Keratinocyte (primary cell): ENCODE results near the gene LNPEP. TPM values are rescaled to one million over a fixed set of nuclear protein-coding genes. Genes with fewer than 3 reads are reported as not detected.
A peak's percentile ranks its signal among the peaks of the same experiment; 100 is the strongest.

Source experiments
- DNase-seq: peaks from one replicate; pipeline ENCODE4 v3.0.0-alpha.2; 2011; ENCODE audit warnings: low read depth, missing footprints, low spot score
- FAIRE-seq: peaks from 2 replicates; lab custom pipeline; 2011; peaks lifted over from hg19 to GRCh38; lab: Jason Lieb, UNC
- H2AFZ ChIP-seq: 2 replicates; pipeline ENCODE4 v1.6.0; 2012; ENCODE audit warnings: low read length, control low read depth, inconsistent platforms; ENCODE audit not compliant: control insufficient read depth
- H3K27ac ChIP-seq: 2 replicates; pipeline ENCODE4 v1.5.1; 2011; ENCODE audit warnings: low read length; ENCODE audit not compliant: control insufficient read depth, insufficient read depth
- H3K27me3 ChIP-seq: 3 replicates; pipeline ENCODE4 v1.6.0; 2011; ENCODE audit warnings: low read length; ENCODE audit not compliant: control insufficient read depth, insufficient read depth; ENCODE audit errors: extremely low read depth
- H3K36me3 ChIP-seq, 2 experiments: 2 replicates in 1 of 2; 3 replicates in 1 of 2; pipeline ENCODE4 v1.5.1; 2011; ENCODE audit warnings: low read length in 2 of 2, mild to moderate bottlenecking in 1 of 2; ENCODE audit not compliant: control insufficient read depth in 2 of 2, insufficient read depth in 2 of 2; ENCODE audit errors: extremely low read depth in 1 of 2
- H3K4me1 ChIP-seq: 3 replicates; pipeline ENCODE4 v1.5.1; 2011; ENCODE audit warnings: low read length; ENCODE audit not compliant: control insufficient read depth, insufficient read depth; ENCODE audit errors: extremely low read depth
- H3K4me2 ChIP-seq: 3 replicates; pipeline ENCODE4 v1.6.0; 2011; ENCODE audit warnings: low read depth, low read length; ENCODE audit not compliant: control insufficient read depth, insufficient read depth; ENCODE audit errors: extremely low read depth
- H3K4me3 ChIP-seq, 3 experiments: fragments of 200-600 bp in 1 of 3; sonication (generic) in 1 of 3; 2 replicates in 2 of 3; 3 replicates in 1 of 3; pipeline ENCODE4 v1.5.1; 2011 to 2016; ENCODE audit warnings: low read length in 3 of 3, mild to moderate bottlenecking in 3 of 3, control low read depth in 2 of 3, inconsistent platforms in 1 of 3, low read depth in 1 of 3, mixed read lengths in 1 of 3, mixed run types in 1 of 3, moderate library complexity in 1 of 3; ENCODE audit not compliant: control insufficient read depth in 2 of 3, insufficient read depth in 2 of 3; ENCODE audit errors: extremely low read depth in 1 of 3
- H3K79me2 ChIP-seq: 2 replicates; pipeline ENCODE4 v1.6.0; 2012; ENCODE audit warnings: low read length; ENCODE audit not compliant: control insufficient read depth, insufficient read depth
- H3K9ac ChIP-seq: 3 replicates; pipeline ENCODE4 v1.6.0; 2011; ENCODE audit warnings: low read length; ENCODE audit not compliant: control insufficient read depth, insufficient read depth; ENCODE audit errors: extremely low read depth
- H3K9me1 ChIP-seq: 3 replicates; pipeline ENCODE4 v1.6.0; 2011; ENCODE audit warnings: low read length; ENCODE audit not compliant: control insufficient read depth, insufficient read depth; ENCODE audit errors: extremely low read depth
- H3K9me3 ChIP-seq: 2 replicates; pipeline ENCODE4 v1.5.1; 2012; ENCODE audit warnings: low read depth, low read length; ENCODE audit not compliant: control insufficient read depth
- H4K20me1 ChIP-seq: 3 replicates; pipeline ENCODE4 v1.6.0; 2011; ENCODE audit warnings: low read length; ENCODE audit not compliant: control insufficient read depth, insufficient read depth; ENCODE audit errors: extremely low read depth
- CTCF ChIP-seq, 3 experiments: IDR thresholded peaks in 1 of 3; conservative IDR thresholded peaks in 1 of 3; optimal IDR thresholded peaks in 1 of 3; 2 replicates in 2 of 3; 3 replicates in 1 of 3; pipeline versions ENCODE3 to v1.5.1; 2011; ENCODE audit warnings: low read length in 3 of 3, mild to moderate bottlenecking in 3 of 3, moderate library complexity in 2 of 3, control low read depth in 1 of 3, inconsistent platforms in 1 of 3; ENCODE audit not compliant: insufficient read depth in 2 of 3; ENCODE audit errors: extremely low read depth in 1 of 3
- EZH2 ChIP-seq: IDR thresholded peaks from one replicate; pipeline ENCODE4 v1.6.1; 2012; ENCODE audit warnings: inconsistent platforms, mild to moderate bottlenecking, low read length, moderate library complexity
- dilution Hi-C: fragments of 300-500 bp; cut with MboI; formaldehyde crosslinking; loops from one replicate; pipeline ENCODE4 v1.7.0; 2020; ENCODE audit warnings: low sequenced_read_pairs; ENCODE audit not compliant: extremely low pct_ligation_motif_present
- polyA minus RNA-seq, 3 experiments: library from RNA; depleted of rRNA, polyadenylated mRNA; stranded (reverse); fragments of >200 nt; gene quantifications; 1 replicate in 1 of 3; 2 replicates in 1 of 3; 3 replicates in 1 of 3; pipeline ENCODE4 v1.2.3, GENCODE V29; 2011
- polyA plus RNA-seq, 5 experiments: library from polyadenylated mRNA; depleted of rRNA in 3 of 5; stranded (reverse) in 3 of 5; stranded (forward) in 1 of 5; unstranded in 1 of 5; fragments of >200 nt; gene quantifications; 1 replicate in 1 of 5; 2 replicates in 3 of 5; 3 replicates in 1 of 5; pipeline versions ENCODE4 v1.2.1 to v1.2.3, GENCODE V29; 2011 to 2012; ENCODE audit warnings: missing spikeins in 2 of 5, low read depth in 1 of 5, low replicate concordance in 1 of 5

The LNPEP gene
- polyA plus RNA-seq (20.1 to 26.6 TPM (median 24.6 TPM) in 3 replicates), polyA minus RNA-seq (22.2 to 114 TPM (median 78.7 TPM) in 3 replicates)
- 6.1 TPM for polyA plus RNA-seq (2011; ENCODE audit: low read depth)
- polyA plus RNA-seq (2011; cell fraction: cytosol; rRNA removed): 3.3 and 7.1 TPM in 2 replicates
- polyA plus RNA-seq (2011; cell fraction: nucleus; rRNA removed): 38.0 and 53.6 TPM in 2 replicates
- polyA plus RNA-seq (2012; ENCODE audit: low replicate concordance): 10.2 and 13.9 TPM in 2 replicates
- polyA minus RNA-seq (2011; cell fraction: cytosol; rRNA and poly(A)+ RNA removed): 20.1 TPM
- polyA minus RNA-seq (2011; cell fraction: nucleus; rRNA and poly(A)+ RNA removed): 107 and 229 TPM in 2 replicates

GRCh38 chr5:96935559-96936430 lies at the start of gene LNPEP:
Gene LNPEP, plus strand, starts transcription at chr5:96936080. Its CDS starts 76 bp downstream, at chr5:96936156.
- Histone ChIP-seq H4K20me1 (no peaks in the 10 kb centered on the region), H3K9ac (peak within 1 kb of the TSS; percentile 92), H3K27ac (peak within 1 kb of the TSS; percentile 88), H3K27me3 (no peaks in the 10 kb centered on the region), H3K36me3 (no peaks in the 10 kb centered on the region), H3K9me1 (no peaks in the 10 kb centered on the region), H3K9me3 (no peaks in the 10 kb centered on the region), H3K4me3 (peak within 1 kb of the TSS; percentile 84 to 97 (median 94)), H2AFZ (peak within 1 kb of the TSS; percentile 98), H3K79me2 (peaks cover 45% of the 10 kb centered on the region), H3K4me1 (peaks cover 38% of the 10 kb centered on the region), H3K4me2 (peak within 1 kb of the TSS; percentile 99)
- DNase-seq (peak; percentile 62), FAIRE-seq (peak; percentile 13)
- dilution Hi-C loops: no loop called here
- TF ChIP-seq CTCF (optimal IDR thresholded peaks at IDR 0.05 in 1 of 3, IDR thresholded peaks at IDR 0.05 in 1 of 3, conservative IDR thresholded peaks at IDR 0.05 in 1 of 3; ENCODE audit: extremely low read depth in 1 of 3, insufficient read depth in 2 of 3, low read length in 3 of 3) (no peak), EZH2 (no peak)

GRCh38 chr5:96893342-96893741 lies 42.5 kb upstream of the LNPEP start:
- H4K20me1 ChIP-seq: no peaks in the 10 kb centered on the region
- FAIRE-seq (peak; percentile 80), DNase-seq (no peak)
- H3K9me3 ChIP-seq: no peaks in the 10 kb centered on the region
- H3K9me1 ChIP-seq: no peaks in the 10 kb centered on the region
- dilution Hi-C loops: no loop called here
- peaks cover 2 to 9% of the 10 kb centered on the region in 2 experiments for H3K36me3 ChIP-seq
- H3K9ac ChIP-seq: no peak overlapping the region
- H3K27me3 ChIP-seq: no peaks in the 10 kb centered on the region
- H3K27ac ChIP-seq: peak overlapping the region; percentile 19
- peaks cover 9% of the 10 kb centered on the region for H3K4me1 ChIP-seq
- no peaks in the 10 kb centered on the region for H3K79me2 ChIP-seq
- no peak for TF ChIP-seq EZH2
- no peak for TF ChIP-seq CTCF (optimal IDR thresholded peaks at IDR 0.05 in 1 of 3, IDR thresholded peaks at IDR 0.05 in 1 of 3, conservative IDR thresholded peaks at IDR 0.05 in 1 of 3; ENCODE audit: extremely low read depth in 1 of 3, insufficient read depth in 2 of 3, low read length in 3 of 3)
- no peak overlapping the region for H3K4me3 ChIP-seq
- no peak overlapping the region for H3K4me2 ChIP-seq
- peak overlapping the region; percentile 36 for H2AFZ ChIP-seq
